ENCODE measurements around the gene SEMA3A. TPM values are rescaled to one million over a fixed set of nuclear protein-coding genes. Genes with fewer than 3 reads are reported as not detected.

SEMA3A gene
- polyA plus RNA-seq, 1 donor from 2014 or later, result 22.8 TPM

DNA sequence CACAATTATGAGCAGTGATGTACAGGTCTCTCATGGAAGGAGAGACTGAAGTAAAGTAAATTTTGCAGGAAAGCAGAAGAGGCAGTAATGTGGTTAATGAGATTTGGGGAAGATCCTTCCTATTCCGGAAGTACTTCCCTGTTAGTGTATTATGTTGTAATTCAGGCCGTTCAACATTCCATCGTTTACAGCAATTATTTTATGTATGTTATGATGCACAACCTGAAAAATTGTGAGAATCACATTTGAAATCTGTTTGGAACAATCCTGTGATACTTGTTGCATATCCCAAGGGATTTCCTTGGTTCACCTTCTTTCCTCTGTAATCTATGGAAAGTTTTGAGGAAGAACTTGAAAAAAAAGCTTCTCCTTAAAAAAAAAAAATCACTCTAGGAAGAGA, 247.8 kb downstream of the SEMA3A start:
- Histone ChIP-seq H3K27ac (ENCODE audit: low read length) (no peak overlapping the region), H3F3A (ENCODE audit: insufficient read depth, low read length, poor library complexity, severe bottlenecking) (no peaks in the 10 kb centered on the region), H3K79me2 (replicated peaks; ENCODE audit: insufficient read depth, low read length) (no peaks in the 10 kb centered on the region), H3K9me2 (ENCODE audit: insufficient read depth, low read length) (no peaks in the 10 kb centered on the region), H3K27me3 (ENCODE audit: insufficient read depth, low read depth, low read length) (no peaks in the 10 kb centered on the region), H3K4me3 (ENCODE audit: low read length) (no peak overlapping the region), H2AFZ (ENCODE audit: low read depth, low read length) (no peak overlapping the region), H3K4me2 (ENCODE audit: low read length) (no peak overlapping the region), H3K36me3 (ENCODE audit: insufficient read depth, low read length) (no peaks in the 10 kb centered on the region), H4K20me1 (ENCODE audit: insufficient read depth) (no peaks in the 10 kb centered on the region), H3K9ac (ENCODE audit: low read length) (no peak overlapping the region), H3K9me3 (ENCODE audit: low read length) (no peaks in the 10 kb centered on the region)
- TF ChIP-seq EZH2 (IDR thresholded peaks at IDR 0.05; ENCODE audit: borderline replicate concordance, insufficient read depth, low read length, poor library complexity, severe bottlenecking) (no peak), SMC3 (conservative IDR thresholded peaks at IDR 0.05; ENCODE audit: poor library complexity) (no peak), CTCF (IDR thresholded peaks at IDR 0.05; ENCODE audit: poor library complexity, severe bottlenecking) (no peak), MXI1 (conservative IDR thresholded peaks at IDR 0.05; ENCODE audit: poor library complexity, severe bottlenecking) (no peak), REST (IDR thresholded peaks at IDR 0.05; ENCODE audit: borderline replicate concordance) (no peak)

- H3K9ac ChIP-seq (ENCODE audit: low read length), result no peak overlapping the region
- no peaks in the 10 kb centered on the region for H3F3A ChIP-seq (ENCODE audit: insufficient read depth, low read length, poor library complexity, severe bottlenecking)
- H3K4me3 ChIP-seq (ENCODE audit: low read length), result no peak overlapping the region
- no peaks in the 10 kb centered on the region for H4K20me1 ChIP-seq (ENCODE audit: insufficient read depth)
- H3K79me2 ChIP-seq (replicated peaks; ENCODE audit: insufficient read depth, low read length), result no peaks in the 10 kb centered on the region
- no peak overlapping the region for H3K27ac ChIP-seq (ENCODE audit: low read length)
- no peak overlapping the region for H2AFZ ChIP-seq (ENCODE audit: low read depth, low read length)
- H3K27me3 ChIP-seq (ENCODE audit: insufficient read depth, low read depth, low read length), result no peaks in the 10 kb centered on the region
- peaks cover 3% of the 10 kb centered on the region for H3K9me3 ChIP-seq (ENCODE audit: low read length)
- H3K36me3 ChIP-seq (ENCODE audit: insufficient read depth, low read length), result no peaks in the 10 kb centered on the region
- no peaks in the 10 kb centered on the region for H3K9me2 ChIP-seq (ENCODE audit: insufficient read depth, low read length)
- no peak overlapping the region for H3K4me2 ChIP-seq (ENCODE audit: low read length)
- TF ChIP-seq TAF1 (IDR thresholded peaks at IDR 0.05; ENCODE audit: low read depth) (no peak), RAD21 (conservative IDR thresholded peaks at IDR 0.05) (no peak), REST (IDR thresholded peaks at IDR 0.05; ENCODE audit: borderline replicate concordance) (no peak), EZH2 (IDR thresholded peaks at IDR 0.05; ENCODE audit: borderline replicate concordance, insufficient read depth, low read length, poor library complexity, severe bottlenecking) (no peak), CTCF (IDR thresholded peaks at IDR 0.05; ENCODE audit: poor library complexity, severe bottlenecking) (no peak), POLR2AphosphoS5 (IDR thresholded peaks at IDR 0.05) (no peak), SMC3 (conservative IDR thresholded peaks at IDR 0.05; ENCODE audit: poor library complexity) (no peak), MXI1 (conservative IDR thresholded peaks at IDR 0.05; ENCODE audit: poor library complexity, severe bottlenecking) (no peak), EP300 (conservative IDR thresholded peaks at IDR 0.05; ENCODE audit: poor library complexity, severe bottlenecking) (no peak)
Measured at GRCh38 chr7:83941300-83941699, 253.3 kb downstream of the SEMA3A start.

Measured in neural cell (in vitro differentiated cells).